Measurements from ENCODE around the gene SLIT2. TPM values are rescaled to one million over a fixed set of nuclear protein-coding genes. Genes with fewer than 3 reads are reported as not detected.

Gene SLIT2
- total RNA-seq, 1 experiment from 2014 or later = 3.8 TPM

- TF ChIP-seq, protein P1, sequence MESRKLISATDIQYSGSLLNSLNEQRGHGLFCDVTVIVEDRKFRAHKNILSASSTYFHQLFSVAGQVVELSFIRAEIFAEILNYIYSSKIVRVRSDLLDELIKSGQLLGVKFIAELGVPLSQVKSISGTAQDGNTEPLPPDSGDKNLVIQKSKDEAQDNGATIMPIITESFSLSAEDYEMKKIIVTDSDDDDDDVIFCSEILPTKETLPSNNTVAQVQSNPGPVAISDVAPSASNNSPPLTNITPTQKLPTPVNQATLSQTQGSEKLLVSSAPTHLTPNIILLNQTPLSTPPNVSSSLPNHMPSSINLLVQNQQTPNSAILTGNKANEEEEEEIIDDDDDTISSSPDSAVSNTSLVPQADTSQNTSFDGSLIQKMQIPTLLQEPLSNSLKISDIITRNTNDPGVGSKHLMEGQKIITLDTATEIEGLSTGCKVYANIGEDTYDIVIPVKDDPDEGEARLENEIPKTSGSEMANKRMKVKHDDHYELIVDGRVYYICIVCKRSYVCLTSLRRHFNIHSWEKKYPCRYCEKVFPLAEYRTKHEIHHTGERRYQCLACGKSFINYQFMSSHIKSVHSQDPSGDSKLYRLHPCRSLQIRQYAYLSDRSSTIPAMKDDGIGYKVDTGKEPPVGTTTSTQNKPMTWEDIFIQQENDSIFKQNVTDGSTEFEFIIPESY (IDR thresholded peaks at IDR 0.05; ENCODE audit: extremely low read depth, insufficient replicate concordance, low read length) = no peak
- TF ChIP-seq CEBPB (IDR thresholded peaks at IDR 0.05; ENCODE audit: low read depth) = no peak
- no peak for TF ChIP-seq EGR1 (IDR thresholded peaks at IDR 0.05; ENCODE audit: low read depth)
- TF ChIP-seq POLR2AphosphoS5 (IDR thresholded peaks at IDR 0.05; ENCODE audit: low read depth, low read length) = no peak
- no peak for TF ChIP-seq CBX3 (IDR thresholded peaks at IDR 0.05; ENCODE audit: low read depth)
- no peak for TF ChIP-seq ELF1 (IDR thresholded peaks at IDR 0.05; ENCODE audit: borderline replicate concordance, low read depth)
- TF ChIP-seq RAD21 (IDR thresholded peaks at IDR 0.05; ENCODE audit: low read depth) = no peak
- TF ChIP-seq FOSL1 (IDR thresholded peaks at IDR 0.05; ENCODE audit: low read depth) = no peak
Measured at GRCh38 chr4:20297261-20297660, 45.6 kb downstream of the SLIT2 start (continued).

DNA sequence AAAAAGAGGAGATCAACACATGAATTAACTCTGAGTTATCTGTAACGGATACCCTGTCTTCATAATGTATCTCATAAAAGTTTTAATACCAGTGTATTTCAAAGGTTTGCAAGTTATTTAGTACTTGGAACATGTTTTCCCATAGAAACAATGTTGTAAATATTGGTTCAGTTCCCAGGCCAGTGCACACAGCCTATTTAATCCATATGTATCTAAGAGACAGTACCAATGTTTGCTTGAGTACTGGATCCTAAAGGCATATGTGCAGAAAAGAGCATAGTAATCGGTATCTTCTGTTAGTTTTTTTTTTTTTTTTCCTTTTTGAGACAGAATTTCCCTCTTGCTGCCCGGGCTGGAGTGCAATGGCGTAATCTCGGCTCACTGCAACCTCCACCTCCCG is 46.1 kb downstream of the SLIT2 start:
- intact Hi-C loops (cut with micrococcal nuclease) = loop anchor here (5.0 kb wide), 1 partner anchor 385 kb away; no protein-coding TSS in a partner anchor
- no peak for TF ChIP-seq CBX3 (IDR thresholded peaks at IDR 0.05; ENCODE audit: low read depth)
- TF ChIP-seq, protein P2, sequence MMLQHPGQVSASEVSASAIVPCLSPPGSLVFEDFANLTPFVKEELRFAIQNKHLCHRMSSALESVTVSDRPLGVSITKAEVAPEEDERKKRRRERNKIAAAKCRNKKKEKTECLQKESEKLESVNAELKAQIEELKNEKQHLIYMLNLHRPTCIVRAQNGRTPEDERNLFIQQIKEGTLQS (IDR thresholded peaks at IDR 0.05) = no peak
- no peak for TF ChIP-seq EZH2 (IDR thresholded peaks at IDR 0.05)
- TF ChIP-seq CEBPB (IDR thresholded peaks at IDR 0.05; ENCODE audit: low read depth) = no peak
- TF ChIP-seq ZNF274 (IDR thresholded peaks at IDR 0.05; ENCODE audit: low read depth, low read length) = no peak
- no peaks in the 10 kb centered on the region for H3K79me2 ChIP-seq (ENCODE audit: insufficient read depth, low read length)
- H3K27ac ChIP-seq (ENCODE audit: low read depth, low read length) = no peak overlapping the region
- BruUV-seq (replicated peaks) = no TSS peak
- no peak for ATAC-seq
- no peaks in the 10 kb centered on the region for H4K20me1 ChIP-seq (ENCODE audit: insufficient read depth)
- H3K4me3 ChIP-seq (replicated peaks in 1 of 2; ENCODE audit: low read depth in 1 of 2, low read length in 2 of 2) = no peak overlapping the region
- H3K4me1 ChIP-seq (ENCODE audit: control insufficient read depth in 1 of 2, insufficient read depth in 2 of 2, low read length in 2 of 2) = no peaks in the 10 kb centered on the region
- H3K9me2 ChIP-seq (ENCODE audit: insufficient read depth) = no peaks in the 10 kb centered on the region; the same call in 1 of the 2 replicates
- no peaks in the 10 kb centered on the region for H3K9me3 ChIP-seq (ENCODE audit: control insufficient read depth in 1 of 2, insufficient read depth in 1 of 2, low read depth in 1 of 2, low read length in 2 of 2)
- ChIA-PET RAD21 (ENCODE audit: low non-redundant PET in 1 of 2, low total read pairs in 2 of 2, uncharacterized antibody in 2 of 2, unreplicated experiment in 2 of 2) (no interaction called here), CTCF (no interaction called here), POLR2A (no interaction called here)
- no peak overlapping the region for H2AFZ ChIP-seq (ENCODE audit: low read depth, low read length, poor library complexity, severe bottlenecking)
- no peak overlapping the region for H3K4me2 ChIP-seq (ENCODE audit: low read length)
- H3K9ac ChIP-seq (ENCODE audit: low read length) = no peak overlapping the region
- no peak for DNase-seq (ENCODE audit: low read depth, low spot score)
- no peaks in the 10 kb centered on the region for H3K27me3 ChIP-seq (ENCODE audit: insufficient read depth, low read length)
- no peaks in the 10 kb centered on the region for H3K36me3 ChIP-seq (ENCODE audit: control insufficient read depth in 1 of 2, insufficient read depth in 2 of 2, low read length in 2 of 2)

Data from HCT116 (cell line).